Islet precursor cell (in vitro differentiated cells): Measurements from ENCODE around the gene SNED1.
A peak's percentile ranks its signal among the peaks of the same experiment; 100 is the strongest.

Experiments used
- DNase-seq: peaks from one replicate; pipeline ENCODE4 v3.0.0-alpha.2; 2018

Gene SNED1

DNA sequence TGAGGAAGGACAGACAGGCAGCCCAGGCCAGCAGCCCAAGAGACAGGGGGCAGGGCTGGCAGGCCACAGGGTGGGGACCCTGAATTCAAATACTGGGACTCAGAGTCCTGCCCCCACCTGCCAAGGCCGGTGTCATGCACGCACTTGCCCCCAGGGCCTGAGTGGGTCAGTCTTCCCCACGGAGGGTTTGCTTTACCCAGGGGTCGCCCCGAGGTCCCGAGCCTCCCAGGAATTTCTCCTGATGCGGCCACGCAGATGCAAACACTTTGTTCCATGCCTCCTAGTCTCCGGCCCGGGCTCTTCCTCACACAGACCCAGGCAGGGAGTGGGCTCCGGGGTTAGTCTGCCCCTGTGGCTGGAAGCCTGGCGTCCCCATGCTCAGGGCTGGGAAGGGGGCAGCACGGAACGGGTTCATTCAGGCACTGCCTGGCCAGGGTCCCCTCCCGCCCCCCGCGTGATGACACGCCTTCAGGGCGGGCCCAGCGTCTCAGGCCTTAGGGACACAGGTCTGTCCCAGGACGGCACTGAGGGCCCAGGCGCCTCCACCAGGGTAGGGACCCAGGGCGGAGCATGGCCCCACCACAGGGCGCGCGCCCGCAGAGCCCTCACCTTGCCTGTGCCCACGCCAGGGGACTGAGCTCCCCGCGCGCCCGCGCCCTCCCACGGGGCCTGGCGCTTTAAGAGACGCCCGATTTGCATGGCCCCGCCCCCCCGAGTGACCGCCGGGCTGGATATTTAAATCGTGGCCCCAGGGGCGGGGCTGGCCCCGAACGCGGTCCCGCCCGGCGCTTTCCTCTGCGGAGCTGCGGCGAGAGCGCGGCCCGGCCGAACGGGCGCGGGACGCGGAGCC, at the start of gene SNED1:
Gene SNED1 (plus strand): TSS at position 763 of the 850 bp plus-strand sequence. CDS start 220 bp downstream, outside the sequence.
- DNase-seq: peak; percentile 88

DNA sequence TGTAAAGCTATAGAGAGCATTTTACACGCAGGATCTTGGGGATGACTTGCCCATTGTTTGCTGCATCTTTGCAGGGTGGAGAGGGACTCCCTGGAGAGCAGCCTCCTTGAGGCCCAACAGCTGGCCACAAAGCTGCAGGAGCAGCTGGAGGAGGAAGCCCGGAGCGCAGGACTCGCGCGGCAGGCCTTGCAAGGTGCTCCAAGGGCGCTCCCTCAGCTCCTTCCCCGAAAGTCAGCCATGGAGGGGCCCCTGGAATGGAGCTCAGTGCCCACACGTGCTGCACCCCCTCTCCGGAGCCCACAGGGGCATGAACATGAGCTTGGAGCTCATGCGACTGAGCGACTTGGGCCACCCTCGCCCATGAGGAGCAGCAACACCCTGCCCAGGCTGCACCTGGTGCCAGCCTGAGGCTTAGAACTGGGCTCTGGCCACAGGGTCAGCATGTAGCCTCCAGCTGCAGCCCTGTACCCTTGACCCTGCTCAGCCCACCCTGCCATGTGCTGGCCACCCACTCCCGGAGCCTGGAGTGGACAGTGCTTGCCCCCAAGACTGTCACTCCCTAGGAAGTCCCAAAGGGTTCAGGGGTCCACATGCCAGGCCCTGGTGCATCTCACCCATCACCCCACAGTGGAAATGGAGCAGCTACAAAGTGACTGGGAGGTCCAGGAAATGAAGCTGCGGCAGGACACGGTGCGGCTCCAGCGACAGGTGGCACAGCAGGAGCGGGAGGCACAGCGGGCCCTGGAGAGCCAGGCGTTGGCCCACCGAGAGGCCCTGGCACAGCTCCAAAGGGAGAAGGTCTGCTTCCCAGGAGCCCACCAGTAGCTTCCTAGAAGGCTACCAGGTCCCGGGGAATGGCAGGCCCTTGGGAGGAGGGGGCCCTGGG, 49.3 kb upstream of the SNED1 start:
- peak; percentile 45 for DNase-seq

DNA sequence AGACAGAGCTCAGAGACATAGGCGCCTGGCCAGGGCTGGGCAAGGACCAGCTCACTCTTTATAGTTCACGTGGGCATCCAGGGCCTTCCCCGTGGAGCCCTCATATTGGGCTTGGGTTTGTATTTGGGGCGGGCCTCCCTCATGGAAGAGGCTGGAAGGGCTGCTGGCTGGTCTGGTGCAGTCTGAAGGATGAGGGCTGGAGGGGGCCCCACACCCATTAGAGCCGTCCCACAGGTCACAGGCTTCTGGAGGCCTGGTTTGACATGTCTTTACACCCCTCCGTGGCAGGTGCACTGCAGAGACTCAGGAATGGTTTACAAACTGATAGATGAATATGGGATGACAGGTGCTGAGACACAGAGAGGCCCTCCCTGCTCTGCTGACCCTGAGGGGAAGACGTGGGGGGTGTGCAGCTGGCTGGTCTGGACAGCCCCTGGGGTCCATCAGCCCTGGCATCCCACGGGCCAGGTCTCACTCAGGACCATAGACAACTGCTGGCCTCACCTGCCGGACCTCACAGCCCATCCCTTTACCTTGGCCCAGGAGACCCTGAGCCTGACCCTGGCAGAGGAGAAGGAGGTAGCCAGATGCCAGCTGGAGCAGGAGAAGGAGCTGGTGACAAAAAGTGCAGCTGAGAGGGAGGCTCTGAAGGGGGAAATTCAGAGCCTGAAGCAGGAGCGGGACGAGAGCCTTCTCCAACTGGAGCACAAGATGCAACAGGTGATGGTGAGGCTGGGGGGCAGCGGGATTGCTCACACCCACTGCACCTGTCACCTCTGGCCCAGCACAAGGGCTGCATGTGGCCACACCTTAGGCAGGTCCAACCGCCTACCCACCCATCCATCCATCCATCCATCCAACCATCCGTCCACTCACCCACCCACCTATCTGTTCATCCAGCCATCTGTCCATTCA, 48.4 kb upstream of the SNED1 start:
- no peak for DNase-seq

DNA sequence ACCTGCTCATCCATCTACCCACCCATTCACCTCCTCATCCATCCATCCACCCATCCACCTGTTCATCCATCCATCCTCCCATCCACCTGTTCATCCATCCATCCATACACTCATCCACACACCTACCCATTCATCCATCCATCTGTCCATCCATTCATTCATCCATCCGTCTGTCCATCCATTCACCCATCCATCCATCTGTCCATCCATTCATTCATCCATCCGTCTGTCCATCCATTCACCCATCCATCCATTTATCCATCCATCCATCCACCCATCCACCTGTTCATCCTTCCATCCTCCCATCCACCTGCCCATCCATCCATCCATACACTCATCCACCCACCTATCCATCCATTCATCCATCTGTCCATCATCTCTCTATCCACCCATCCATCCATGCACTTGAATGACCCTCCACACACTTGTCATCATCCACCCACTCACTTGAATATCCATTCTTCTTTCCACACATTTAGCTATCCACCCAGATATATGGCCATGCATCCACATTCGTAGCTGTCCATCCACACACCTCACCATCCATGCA, 47.3 kb upstream of the SNED1 start:
- no peak for DNase-seq

DNA sequence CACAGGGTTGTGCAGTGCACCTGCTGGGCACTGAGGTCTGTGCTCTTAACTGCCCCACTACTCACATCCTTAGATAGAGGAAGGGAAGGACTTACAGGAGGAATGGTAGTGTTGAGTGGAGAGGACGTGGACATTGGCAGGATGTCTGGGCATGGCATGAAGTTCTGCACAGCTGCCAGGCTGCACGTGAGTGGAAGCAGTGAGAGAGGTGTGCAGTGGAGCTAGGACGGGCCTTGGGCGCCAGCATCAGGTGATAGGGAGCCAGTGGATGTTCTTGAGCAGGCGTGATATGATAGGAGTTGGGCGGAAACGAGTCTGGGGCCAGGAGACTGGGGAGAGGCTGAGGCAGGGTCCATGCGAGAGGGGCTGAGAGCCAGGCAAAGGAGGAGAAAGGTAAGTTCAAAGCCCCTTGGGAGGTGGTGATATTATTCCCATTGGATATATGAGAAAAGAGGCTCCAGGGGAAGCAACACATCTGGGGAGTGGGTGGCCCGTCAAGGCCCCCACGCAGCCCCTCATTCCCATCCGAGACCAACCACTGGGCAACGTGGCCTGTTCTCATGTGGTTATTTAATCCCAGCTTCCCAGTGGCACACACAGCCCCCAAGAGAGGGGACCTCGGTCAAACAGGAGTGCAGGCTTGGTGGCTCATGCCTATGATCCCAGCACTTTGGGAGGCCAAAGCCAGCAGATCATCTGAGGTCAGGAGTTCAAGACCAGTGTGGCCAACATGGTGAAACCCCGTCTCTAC, 45.7 kb upstream of the SNED1 start:
- DNase-seq: peak; percentile 21

DNA sequence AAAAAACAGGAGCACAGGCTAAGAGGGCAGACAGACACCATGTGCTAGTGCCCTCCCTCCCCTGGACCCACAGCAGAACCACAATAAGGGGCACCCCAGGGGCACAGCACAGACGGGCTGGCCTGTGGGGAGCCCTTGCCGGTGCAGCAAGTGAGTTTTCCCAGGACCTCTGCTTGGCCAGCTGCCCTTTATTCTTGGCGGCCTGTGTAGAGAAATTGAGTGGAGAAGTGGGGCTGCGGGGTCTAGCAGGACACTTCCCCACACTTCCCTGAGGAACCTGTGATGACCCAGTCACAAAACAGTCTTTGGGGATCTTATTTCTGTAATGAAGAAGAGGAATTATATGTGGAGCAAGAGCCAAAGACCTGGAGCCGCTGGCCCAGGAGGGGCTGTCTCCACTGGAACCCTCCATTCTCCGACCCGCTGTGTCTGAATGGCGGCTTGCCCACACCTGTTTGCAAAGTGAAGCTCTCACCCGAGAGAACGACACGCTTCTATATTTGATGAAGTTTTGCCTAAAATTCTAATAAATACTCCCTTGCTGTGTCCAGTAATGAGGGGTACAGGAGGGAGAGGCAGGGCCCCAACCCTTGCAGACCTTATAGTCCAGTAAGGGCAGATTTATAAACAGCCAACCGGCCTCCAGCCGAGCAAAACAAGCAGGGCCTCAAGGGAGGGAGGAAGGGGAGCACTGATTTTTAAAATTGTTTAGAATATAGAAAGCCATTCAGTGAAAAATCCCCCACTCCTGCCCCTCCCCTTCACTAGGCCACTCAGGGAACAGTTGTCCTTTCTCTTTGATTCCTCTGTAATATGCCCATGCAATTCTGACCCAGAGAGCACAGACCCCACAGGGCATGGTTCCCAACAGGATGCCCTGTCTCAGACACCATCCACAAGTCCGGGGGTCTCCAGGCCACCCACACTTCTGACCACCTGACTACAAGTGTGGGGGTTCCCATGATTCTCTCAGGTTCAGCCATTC, 44.7 kb upstream of the SNED1 start:
- peak; percentile 29 for DNase-seq

DNA sequence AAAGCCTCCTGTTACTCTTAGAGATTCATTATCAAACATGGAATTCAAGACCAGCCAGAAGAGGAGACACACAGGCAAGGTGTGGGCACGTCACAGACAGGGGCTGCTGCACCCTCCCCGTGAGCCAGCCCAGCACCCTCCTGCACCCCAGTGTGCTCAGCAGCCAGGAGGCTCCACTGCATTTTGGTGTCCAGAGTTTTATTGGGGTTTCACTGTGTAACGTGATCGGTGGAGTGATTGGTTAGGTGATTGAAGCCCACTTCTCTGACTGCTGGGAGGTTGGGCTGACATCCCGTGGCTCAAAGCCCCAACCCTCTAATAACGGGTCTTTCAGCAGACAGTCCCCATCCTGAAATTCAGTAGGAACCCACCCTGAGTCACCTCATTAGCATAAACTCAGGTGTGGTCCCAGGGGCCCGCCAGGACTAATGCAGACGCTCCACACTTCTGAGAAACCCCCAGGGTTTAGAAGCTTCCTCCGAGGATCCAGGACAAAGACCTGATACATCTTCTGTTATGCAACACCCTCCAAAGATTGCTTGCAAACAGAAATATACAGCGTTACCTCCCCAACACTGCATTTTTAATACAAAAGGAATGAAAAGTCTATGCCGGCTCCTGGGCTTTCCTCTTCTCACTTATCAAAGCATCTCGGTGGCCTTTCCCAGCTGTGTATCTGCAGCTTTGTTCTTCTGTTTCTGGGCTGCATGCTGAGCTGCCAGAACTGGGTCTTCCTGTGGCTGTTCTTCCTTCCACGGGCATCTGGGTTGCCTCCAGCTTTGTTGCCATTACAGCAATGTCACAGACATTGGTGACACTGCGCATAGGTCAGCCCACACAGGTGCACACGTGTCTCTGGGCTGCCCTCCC, 43.7 kb upstream of the SNED1 start:
- DNase-seq: peak; percentile 51

DNA sequence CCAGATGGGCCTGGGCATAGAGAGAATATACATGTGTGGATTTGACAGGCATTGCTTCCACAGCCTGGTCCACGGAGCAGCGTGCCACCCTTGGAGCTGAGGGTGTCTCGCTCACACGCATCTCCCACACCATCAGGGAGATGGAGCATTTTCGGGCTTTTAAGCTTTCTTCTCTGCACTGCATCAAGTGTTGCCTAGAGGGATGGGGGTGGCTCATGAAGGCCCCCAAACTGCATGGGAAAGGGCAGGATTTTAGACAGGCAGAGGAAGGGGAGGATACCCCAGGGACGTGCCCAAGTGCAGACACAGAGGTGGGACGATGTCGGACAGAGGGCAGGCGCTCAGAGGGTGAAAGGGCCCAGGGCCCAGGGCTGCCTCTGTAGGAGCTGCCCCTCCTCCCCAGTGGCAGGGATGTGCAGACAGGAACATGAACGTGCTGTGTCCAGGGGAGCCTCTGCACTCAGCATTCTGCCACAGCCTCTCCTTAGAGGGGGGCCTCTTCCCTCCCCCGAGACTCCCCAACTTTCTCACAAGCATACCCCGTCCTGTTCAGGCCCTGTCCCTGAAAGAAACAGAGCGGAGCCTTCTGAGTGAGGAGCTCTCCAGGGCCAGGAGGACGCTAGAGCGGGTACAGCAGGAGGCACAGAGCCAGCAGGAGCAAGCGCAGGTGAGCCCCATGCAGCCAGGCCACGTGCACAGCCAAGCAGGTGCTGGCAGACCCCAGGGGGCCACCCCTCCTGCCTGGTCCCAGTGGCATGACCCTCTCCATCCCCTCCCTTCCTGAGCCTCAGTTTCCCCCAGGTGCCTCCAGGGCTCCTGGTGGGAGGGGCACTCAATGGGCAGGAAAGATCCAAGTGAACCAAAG, 42.9 kb upstream of the SNED1 start:
- peak; percentile 37 for DNase-seq

DNA sequence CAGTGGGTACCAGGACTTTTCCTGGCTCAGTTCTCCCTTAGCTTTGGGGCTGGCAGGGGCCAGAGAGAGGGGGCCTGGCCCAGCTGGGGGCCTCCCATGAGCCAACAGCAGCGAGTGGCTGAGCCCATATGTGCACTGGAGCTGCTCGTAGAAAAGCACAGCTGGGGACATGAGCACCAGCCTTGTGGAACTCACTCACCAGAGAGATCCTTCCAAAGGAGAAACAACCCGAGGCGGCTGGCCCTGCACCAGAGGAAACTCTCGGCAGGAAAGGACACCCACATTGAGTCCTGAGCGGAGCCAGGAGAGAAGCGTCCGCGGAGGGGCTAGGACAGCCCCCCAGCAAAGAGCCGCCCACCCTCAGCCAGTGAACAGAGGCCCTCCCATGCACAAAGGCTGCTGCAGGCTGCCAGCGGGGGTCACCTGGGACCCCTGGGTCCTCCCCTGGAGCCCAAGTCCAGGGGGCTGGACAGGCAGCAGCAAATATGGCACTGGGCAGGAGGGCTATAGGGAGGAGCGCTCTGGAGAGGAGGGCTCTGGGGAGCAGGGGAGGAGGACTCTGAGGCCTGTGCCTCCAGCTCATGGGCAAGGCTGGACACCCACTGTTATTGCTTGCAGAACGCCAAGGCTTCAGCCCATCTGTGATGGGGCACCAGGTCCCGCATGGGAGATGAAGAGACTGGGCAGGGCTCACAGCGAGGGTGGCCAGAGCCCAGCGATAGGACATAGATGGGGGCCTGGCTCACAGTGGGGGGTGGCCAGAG, 42.1 kb upstream of the SNED1 start:
- DNase-seq: peak; percentile 41

DNA sequence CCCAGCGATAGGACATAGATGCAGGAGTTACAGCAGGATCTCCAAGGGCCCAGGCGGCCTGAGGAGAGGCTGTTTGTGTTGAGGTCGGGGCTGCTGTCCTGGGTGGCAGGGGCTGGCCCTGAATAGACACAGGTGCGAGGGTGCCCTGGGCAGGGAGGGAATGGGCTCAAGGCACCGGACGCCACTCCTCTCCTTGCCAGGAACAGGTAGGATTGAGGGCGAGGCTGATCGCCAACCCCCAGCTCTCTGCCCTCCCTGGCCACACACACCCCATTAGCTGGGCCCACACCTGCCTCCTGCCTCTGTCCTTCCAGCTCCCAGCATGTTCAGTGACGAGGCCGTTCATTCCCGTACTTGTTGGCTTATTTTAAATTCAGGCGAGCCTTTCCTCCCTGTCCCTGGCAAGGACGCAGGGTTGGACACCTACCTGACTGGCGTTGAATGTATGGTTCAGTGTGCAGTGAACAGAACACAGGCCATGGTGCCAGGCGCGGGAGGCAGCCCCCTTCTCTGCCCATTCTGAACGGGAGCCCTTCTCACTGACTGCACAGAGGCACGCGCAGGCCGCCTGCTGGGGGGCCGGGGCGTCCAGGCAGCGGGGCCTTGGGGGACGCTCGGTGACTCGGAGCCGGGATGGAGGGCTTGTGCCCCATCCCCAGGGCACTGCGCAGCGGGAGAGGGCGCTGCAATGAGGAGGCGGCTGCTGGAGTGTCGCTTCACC, 41.3 kb upstream of the SNED1 start:
- peak; percentile 46 for DNase-seq

DNA sequence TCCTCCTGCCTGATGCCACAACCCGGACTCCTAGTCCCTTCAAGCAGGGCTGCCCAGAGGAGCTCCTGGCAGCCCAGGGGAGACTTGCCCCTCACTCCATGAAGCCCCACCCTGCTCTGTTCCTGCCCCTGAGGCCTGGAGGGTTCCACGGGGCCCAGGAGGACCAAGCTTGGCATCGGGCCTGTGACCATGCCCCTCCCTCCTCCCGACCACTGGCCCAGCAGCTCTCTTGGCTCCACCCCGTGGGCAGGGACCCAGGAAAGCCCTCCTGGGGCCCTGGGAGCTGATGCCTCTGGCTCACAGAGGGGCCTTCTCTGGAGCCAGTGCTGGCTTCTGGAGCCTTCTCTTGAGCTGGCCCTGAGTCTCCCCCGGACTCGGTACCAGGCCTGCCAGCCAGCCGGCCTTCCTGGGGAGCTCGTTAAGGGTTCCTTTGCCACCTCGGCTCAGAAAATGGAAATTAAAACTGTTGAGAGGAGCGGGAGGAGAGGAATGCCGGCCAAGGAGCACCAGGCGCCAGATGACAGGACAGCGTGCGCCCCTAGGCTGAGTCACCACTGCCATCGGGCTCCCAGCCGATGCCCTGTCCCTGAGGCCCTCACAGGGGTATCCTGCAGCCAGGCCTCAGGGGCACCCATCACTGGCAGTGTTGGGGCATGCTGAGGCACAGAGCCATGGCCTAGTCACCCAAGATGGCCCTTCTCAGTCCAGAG, 40.6 kb upstream of the SNED1 start:
- DNase-seq: peak; percentile 36

DNA sequence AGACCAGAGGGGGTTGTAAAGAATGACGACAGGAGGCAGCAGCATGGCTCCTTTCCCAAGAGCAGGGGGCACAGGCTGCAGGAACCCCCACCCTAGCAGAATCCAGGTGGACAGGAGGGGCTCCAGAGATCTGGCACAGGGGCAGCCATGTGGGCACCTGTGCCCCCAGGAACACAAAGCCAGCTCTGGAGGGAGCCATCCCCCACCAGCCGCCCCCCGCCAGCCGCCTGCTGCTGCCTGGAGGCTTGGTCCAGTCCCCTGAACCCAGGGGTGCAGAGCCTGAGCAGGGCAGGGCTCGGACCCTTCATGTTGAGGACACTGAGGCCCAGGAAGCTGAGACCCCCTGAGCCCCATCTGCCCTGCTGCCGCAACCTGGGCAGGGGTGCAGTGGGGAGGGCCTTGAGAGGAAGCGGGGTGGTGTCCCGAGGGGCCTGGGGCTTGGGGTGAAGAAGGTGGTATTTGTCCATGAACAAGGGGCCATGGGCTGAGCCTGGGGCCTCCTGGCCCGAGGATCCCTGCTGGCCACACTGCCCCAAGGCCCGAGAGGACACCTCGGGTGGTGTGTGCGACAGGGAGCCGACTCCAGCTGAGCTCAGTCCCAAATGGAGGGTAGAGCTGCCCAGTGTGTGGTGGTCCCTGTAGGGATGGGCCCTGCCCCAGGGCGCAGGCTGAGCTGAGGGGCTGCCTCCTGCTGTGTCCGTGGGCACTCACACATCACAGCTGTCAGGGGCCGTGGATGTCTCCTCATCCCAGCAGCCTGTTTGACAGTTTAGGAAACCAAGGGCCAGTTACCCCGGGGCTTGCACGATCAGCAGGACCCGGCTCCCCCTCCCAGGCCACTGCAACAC, 39.8 kb upstream of the SNED1 start:
- peak; percentile 41 for DNase-seq

DNA sequence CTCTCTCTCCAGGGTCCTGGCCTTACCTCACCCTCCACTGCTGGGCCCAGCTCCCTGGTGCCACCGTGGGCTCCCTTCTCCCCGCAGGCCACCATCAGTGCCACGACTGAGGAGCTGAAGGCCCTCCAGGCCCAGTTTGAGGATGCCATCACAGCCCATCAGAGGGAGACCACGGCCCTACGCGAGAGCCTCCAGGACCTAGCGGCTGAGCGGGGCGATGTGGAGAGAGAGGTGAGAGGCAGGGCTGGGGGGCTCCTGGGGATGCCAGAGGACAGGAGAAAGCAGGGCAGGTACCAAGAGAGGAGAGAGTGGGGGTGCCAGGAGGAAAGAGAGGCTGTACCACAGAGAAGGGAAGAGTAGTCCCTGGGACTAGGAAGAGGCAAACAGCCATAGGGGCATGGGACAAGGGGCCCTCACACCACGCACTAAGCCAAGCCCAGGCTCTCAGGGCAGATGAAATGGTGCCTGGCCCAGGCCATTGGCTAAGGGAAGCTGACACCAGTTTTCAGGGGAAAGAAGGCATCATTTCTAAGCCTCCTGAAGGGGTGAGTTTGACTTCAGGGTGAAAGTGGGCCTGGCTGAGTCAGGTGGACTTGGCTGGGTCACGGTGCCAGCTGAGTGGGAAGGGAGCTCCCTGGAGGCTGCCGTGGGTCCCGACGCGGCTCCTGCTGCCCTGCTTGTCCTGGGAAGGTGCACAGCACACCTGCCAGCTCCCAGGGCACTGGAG, 39.0 kb upstream of the SNED1 start:
- DNase-seq: peak; percentile 41

DNA sequence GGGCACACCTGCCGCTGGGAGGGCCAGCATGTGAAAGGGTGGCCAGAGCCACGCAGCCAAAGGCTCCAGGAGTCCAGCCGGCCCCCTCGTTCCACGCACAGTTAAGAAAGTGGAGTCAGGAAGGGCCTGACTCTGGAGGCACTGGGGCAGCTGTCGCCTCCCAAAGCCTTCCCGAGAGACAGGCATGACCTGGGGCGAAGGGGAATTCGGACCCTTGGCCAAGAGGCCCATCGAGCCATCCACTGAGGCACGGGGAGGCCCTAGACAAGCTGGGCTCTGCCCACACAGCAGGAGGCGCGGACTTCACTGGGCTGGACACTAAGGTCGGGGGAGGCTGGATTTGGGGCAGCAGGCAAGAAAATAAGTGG, 38.5 kb upstream of the SNED1 start:
- DNase-seq: peak; percentile 55
